Right lobe of liver (tissue), 4 donors: Measurements from ENCODE around the gene FANCC.

Source experiments
- CTCF ChIP-seq, 4 donors: fragments of 200-600 bp in 3 of 4; fragments of 450-650 bp in 1 of 4; IDR thresholded peaks; one replicate each; pipeline versions ENCODE4 v1.5.1 to v1.8.0; 2016 to 2022; ENCODE audit warnings: antibody characterized with exemption in 4 of 4, mild to moderate bottlenecking in 2 of 4
- POLR2A ChIP-seq: fragments of 450-650 bp; IDR thresholded peaks from one replicate; pipeline ENCODE4 v1.6.1; 2017; ENCODE audit warnings: antibody characterized with exemption, mild to moderate bottlenecking
- donor health status: DM: no; HTN: no; CAD: no.
- donor health status: DM: no; HTN: no; CAD: no.
- donor health status: DM: no; HTN: yes; CAD: no.

GRCh38 chr9:95365766-95366165, 48.3 kb upstream of the FANCC start:
- TF ChIP-seq CTCF (IDR thresholded peaks at IDR 0.05) (no peak), POLR2A (no peak)
